HEK293 (cell line): ENCODE results near the gene RNF11.

Experiments
- CTCF ChIA-PET: fragments of 350-600 bp; formaldehyde crosslinking; extraction: SDS; loops from one replicate; lab custom pipeline; 2021; ENCODE audit warnings: antibody characterized with exemption; lab: Yijun Ruan, JAX
- POLR2A ChIA-PET: fragments of 300-600 bp; formaldehyde crosslinking; extraction: SDS; loops from one replicate; lab custom pipeline; 2020; ENCODE audit warnings: antibody characterized with exemption, inconsistent platforms; lab: Yijun Ruan, JAX
- H3K27ac ChIP-seq: fragments of 200-500 bp; sonication (Bioruptor generic); 2 replicates; pipeline ENCODE4 v1.5.1; 2014; ENCODE audit warnings: low read depth, low read length, control low read depth, inconsistent platforms; ENCODE audit errors: extremely low read depth
- H3K36me3 ChIP-seq, 2 experiments: fragments of 200-500 bp in 1 of 2; sonication (Bioruptor generic) in 1 of 2; 1 replicate in 1 of 2; 2 replicates in 1 of 2; pipeline ENCODE4 v1.5.1; 2014 to 2017; ENCODE audit warnings: inconsistent platforms in 2 of 2, low read length in 2 of 2; ENCODE audit not compliant: control insufficient read depth in 2 of 2, insufficient read depth in 1 of 2
- H3K4me1 ChIP-seq: fragments of 200-500 bp; sonication (Bioruptor generic); 2 replicates; pipeline ENCODE4 v1.5.1; 2014; ENCODE audit warnings: mild to moderate bottlenecking, low read length, inconsistent platforms; ENCODE audit not compliant: control insufficient read depth, insufficient read depth
- H3K4me3 ChIP-seq: 2 replicates; pipeline ENCODE4 v1.5.1; 2011; ENCODE audit warnings: low read depth, mild to moderate bottlenecking, control low read depth, low read length, moderate library complexity
- H3K9me3 ChIP-seq: fragments of 200-500 bp; sonication (Bioruptor generic); 2 replicates; pipeline ENCODE4 v1.5.1; 2014; ENCODE audit warnings: low read depth, low read length, inconsistent platforms; ENCODE audit not compliant: control insufficient read depth, insufficient read depth
- BCL6B ChIP-seq: fragments of 450-650 bp; formaldehyde crosslinking; IDR thresholded peaks from 2 replicates; pipeline ENCODE4 v1.5.1; 2017; ENCODE audit warnings: missing biosample characterization, missing genetic modification characterization
- PRDM2 ChIP-seq: fragments of 450-650 bp; formaldehyde crosslinking; IDR thresholded peaks from 2 replicates; pipeline ENCODE4 v1.5.1; 2016; ENCODE audit warnings: missing biosample characterization, missing genetic modification characterization, borderline replicate concordance
- SALL2 ChIP-seq: fragments of 450-650 bp; formaldehyde crosslinking; IDR thresholded peaks from 2 replicates; pipeline ENCODE4 v1.5.0; 2017; ENCODE audit warnings: missing biosample characterization, mild to moderate bottlenecking, missing genetic modification characterization, borderline replicate concordance
- SCRT2 ChIP-seq: fragments of 450-650 bp; formaldehyde crosslinking; IDR thresholded peaks from 2 replicates; pipeline ENCODE4 v1.5.1; 2016; ENCODE audit warnings: missing biosample characterization, missing genetic modification characterization
- TSHZ1 ChIP-seq: fragments of 450-650 bp; formaldehyde crosslinking; IDR thresholded peaks from 2 replicates; pipeline ENCODE4 v1.5.1; 2016; ENCODE audit warnings: missing biosample characterization, missing genetic modification characterization, borderline replicate concordance
- ZNF324 ChIP-seq: fragments of 450-650 bp; formaldehyde crosslinking; IDR thresholded peaks from 2 replicates; pipeline ENCODE4 v1.5.1; 2016; ENCODE audit warnings: missing biosample characterization, missing genetic modification characterization
- ZNF623 ChIP-seq: fragments of 450-650 bp; formaldehyde crosslinking; IDR thresholded peaks from 2 replicates; pipeline ENCODE4 v1.5.1; 2016; ENCODE audit warnings: missing biosample characterization, missing genetic modification characterization
- ZNF629 ChIP-seq: fragments of 450-650 bp; formaldehyde crosslinking; IDR thresholded peaks from 2 replicates; pipeline ENCODE4 v1.5.1; 2017; ENCODE audit warnings: missing biosample characterization, missing genetic modification characterization
- TF ChIP-seq, protein P1 (sequence below): fragments of 450-650 bp; formaldehyde crosslinking; IDR thresholded peaks from 2 replicates; pipeline ENCODE4 v1.5.1; 2016; ENCODE audit warnings: missing biosample characterization, missing genetic modification characterization
- TF ChIP-seq, protein P2 (sequence below): fragments of 450-650 bp; formaldehyde crosslinking; IDR thresholded peaks from 2 replicates; pipeline ENCODE4 v1.5.1; 2017; ENCODE audit warnings: missing biosample characterization, missing genetic modification characterization

RNF11 gene

DNA sequence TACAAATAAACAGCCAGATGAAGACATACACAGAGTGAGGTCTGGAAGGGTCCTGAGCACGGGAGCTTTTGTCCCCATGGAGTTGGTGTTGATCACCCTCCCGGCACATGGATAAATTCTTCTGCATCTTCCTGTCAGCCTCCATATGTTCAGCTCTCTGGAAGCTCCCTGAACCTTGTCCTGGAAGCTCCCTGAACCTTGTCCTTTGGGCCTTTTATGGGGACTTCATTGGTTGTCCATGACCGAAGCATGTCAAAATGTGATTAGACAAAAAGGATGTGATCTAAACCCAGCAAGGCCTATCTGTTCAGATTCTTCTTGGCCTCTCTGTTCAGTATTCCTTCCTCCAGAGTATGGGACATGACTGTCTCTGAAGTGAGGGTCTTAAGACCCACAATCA, 25.4 kb upstream of the RNF11 start:
- POLR2A ChIA-PET, result no interaction called here
- Histone ChIP-seq H3K9me3 (no peaks in the 10 kb centered on the region), H3K36me3 (no peaks in the 10 kb centered on the region), H3K4me3 (no peak overlapping the region), H3K4me1 (no peaks in the 10 kb centered on the region), H3K27ac (no peak overlapping the region)
- CTCF ChIA-PET, result interaction anchor here (0.6 to 1.1 kb wide), 3 partner anchors 19 to 901 kb away, joined by 3 read pairs; no protein-coding TSS in a partner anchor
- TF ChIP-seq, protein P1, sequence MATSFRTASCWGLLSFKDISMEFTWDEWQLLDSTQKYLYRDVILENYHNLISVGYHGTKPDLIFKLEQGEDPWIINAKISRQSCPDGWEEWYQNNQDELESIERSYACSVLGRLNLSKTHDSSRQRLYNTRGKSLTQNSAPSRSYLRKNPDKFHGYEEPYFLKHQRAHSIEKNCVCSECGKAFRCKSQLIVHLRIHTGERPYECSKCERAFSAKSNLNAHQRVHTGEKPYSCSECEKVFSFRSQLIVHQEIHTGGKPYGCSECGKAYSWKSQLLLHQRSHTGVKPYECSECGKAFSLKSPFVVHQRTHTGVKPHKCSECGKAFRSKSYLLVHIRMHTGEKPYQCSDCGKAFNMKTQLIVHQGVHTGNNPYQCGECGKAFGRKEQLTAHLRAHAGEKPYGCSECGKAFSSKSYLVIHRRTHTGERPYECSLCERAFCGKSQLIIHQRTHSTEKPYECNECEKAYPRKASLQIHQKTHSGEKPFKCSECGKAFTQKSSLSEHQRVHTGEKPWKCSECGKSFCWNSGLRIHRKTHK, result no peak
- no peak for TF ChIP-seq TSHZ1 (tag by site-specific recombination)
- no peak for TF ChIP-seq ZNF629 (tag by site-specific recombination)
- no peak for TF ChIP-seq ZNF324 (tag by site-specific recombination)
- TF ChIP-seq, protein P2, sequence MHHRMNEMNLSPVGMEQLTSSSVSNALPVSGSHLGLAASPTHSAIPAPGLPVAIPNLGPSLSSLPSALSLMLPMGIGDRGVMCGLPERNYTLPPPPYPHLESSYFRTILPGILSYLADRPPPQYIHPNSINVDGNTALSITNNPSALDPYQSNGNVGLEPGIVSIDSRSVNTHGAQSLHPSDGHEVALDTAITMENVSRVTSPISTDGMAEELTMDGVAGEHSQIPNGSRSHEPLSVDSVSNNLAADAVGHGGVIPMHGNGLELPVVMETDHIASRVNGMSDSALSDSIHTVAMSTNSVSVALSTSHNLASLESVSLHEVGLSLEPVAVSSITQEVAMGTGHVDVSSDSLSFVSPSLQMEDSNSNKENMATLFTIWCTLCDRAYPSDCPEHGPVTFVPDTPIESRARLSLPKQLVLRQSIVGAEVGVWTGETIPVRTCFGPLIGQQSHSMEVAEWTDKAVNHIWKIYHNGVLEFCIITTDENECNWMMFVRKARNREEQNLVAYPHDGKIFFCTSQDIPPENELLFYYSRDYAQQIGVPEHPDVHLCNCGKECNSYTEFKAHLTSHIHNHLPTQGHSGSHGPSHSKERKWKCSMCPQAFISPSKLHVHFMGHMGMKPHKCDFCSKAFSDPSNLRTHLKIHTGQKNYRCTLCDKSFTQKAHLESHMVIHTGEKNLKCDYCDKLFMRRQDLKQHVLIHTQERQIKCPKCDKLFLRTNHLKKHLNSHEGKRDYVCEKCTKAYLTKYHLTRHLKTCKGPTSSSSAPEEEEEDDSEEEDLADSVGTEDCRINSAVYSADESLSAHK (tag by site-specific recombination), result no peak
- no peak for TF ChIP-seq ZNF623 (tag by site-specific recombination)
- TF ChIP-seq BCL6B (tag by site-specific recombination), result no peak
- TF ChIP-seq PRDM2 (tag by site-specific recombination), result no peak
- TF ChIP-seq SALL2 (tag by site-specific recombination), result no peak
- no peak for TF ChIP-seq SCRT2
